NCI-H82 (cell line): Measurements from ENCODE around the gene PPP2R5C.

Experiments
- DNase-seq: peaks from one replicate; lab custom pipeline; 2025; lab: John Stamatoyannopoulos, UW

PPP2R5C gene

GRCh38 chr14:101917413-101918017, 156.0 kb downstream of the PPP2R5C start:
- peak; percentile 2 for DNase-seq

DNA sequence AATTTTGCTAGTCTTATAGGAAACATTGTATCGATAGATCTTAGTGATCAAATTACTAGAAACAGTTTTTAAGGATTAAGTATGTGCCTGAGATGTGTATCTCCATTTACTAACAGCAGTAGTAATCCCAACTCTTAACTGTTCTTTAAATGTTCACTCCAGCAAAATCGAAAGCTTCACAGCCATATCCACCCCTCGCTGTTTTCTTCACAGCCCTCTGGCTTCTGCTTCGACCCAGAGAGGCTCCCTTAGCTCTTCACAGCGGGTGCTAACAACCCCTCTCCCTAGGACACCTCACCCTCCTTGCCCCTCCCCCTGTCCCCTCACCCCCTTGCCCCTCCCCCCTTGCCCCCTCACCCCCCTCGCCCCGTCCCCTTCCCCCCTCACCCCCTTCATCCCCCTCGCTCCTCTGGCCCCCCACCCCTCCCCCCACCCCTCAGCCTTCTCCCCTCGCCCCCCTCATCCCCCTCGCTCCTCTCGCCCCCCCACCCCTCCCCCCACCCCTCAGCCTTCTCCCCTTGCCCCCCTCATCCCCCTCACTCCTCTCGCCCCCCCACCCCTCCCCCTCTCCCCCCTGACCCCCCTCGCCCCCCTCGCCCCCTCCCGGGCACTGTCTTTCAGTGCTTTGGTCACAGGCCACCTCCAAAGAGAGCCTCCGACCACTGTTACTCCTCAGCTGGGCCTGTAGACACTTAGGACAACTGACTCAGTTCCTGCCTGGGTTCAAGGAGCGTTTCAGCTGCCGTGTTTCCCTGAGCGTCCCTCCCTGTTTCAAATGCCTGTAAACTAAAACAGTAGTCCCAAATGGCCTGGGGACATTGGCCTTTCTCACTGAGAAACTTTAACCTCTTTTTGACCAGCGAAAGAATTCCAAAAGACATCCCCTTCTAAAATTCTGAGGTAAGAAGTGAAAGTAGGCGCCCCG, 156.8 kb downstream of the PPP2R5C start:
- DNase-seq, result no peak

GRCh38 chr14:101920271-101920670, 158.8 kb downstream of the PPP2R5C start:
- DNase-seq, result no peak

- no peak for DNase-seq
Measured at GRCh38 chr14:101922866-101923265, 161.4 kb downstream of the PPP2R5C start.

- no peak for DNase-seq
Measured at GRCh38 chr14:101925152-101925551, 163.6 kb downstream of the PPP2R5C start.

GRCh38 chr14:101926085-101926484, 164.6 kb downstream of the PPP2R5C start:
- no peak for DNase-seq

DNA sequence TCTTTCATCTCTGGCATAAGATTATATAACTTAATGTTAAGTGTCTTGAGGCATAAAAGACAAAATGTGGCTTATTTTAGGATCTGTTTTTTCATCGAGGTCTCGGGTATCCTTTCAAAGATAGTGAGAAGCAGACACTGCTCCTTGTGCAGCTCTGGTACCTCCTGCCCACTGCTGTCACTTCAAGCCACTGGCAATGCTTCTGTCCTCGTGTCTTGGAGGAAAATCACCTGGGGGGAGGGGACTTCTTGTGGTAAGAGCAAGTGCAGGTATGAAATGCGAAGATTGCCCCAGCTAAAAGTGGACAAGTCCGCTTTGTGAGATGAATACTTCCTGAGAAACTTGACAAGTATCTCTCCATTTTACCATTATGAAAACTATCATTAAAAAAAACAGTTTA, 165.1 kb downstream of the PPP2R5C start:
- peak; percentile 8 for DNase-seq

- peak; percentile 43 for DNase-seq
Measured at GRCh38 chr14:101927859-101928258, 166.3 kb downstream of the PPP2R5C start.

DNA sequence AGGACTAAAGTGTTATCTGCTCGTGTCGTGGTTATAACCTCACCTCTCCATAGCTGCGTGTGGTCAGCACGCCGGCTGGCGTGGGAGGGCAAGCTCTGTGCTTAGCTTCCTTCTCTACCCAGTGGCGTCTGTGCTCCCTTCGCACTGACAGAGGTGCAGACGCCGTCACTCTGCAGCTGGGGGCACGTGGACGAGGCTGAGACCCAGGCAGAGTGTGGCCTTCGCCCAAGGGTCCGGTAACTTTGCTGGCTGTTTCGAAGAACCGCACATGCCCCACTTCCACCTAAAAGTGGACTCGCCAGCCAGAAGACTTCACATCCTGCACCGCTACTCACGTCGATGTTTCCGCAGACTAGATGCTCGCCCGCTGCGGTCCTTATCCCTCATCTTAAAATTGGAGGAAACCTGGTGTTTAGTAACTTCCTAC, 166.9 kb downstream of the PPP2R5C start:
- no peak for DNase-seq

GRCh38 chr14:101929096-101929495, 167.6 kb downstream of the PPP2R5C start:
- no peak for DNase-seq

DNA sequence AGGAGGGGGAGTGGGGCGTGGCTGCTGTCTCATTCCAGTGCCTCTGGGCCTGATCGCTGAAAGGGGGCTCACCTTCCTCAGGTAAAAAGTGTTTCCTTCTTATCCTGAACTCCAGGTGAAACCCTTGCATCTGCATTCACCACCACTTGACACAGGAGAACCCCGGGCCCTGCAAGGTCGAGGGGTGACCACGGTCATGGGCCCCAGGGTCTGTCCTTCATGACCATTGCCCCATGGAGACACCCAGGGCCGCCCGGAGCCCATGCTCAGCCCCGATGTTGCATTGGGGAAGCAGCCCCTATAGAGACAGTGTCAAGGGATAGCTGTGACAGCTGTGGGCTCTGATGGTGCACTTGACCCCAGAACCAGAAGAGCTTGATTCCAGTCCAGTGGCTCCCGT, 168.4 kb downstream of the PPP2R5C start:
- DNase-seq, result no peak

GRCh38 chr14:101932673-101933072, 171.2 kb downstream of the PPP2R5C start:
- DNase-seq, result no peak

- DNase-seq, result no peak
Measured at GRCh38 chr14:101933209-101933608, 171.7 kb downstream of the PPP2R5C start.

DNA sequence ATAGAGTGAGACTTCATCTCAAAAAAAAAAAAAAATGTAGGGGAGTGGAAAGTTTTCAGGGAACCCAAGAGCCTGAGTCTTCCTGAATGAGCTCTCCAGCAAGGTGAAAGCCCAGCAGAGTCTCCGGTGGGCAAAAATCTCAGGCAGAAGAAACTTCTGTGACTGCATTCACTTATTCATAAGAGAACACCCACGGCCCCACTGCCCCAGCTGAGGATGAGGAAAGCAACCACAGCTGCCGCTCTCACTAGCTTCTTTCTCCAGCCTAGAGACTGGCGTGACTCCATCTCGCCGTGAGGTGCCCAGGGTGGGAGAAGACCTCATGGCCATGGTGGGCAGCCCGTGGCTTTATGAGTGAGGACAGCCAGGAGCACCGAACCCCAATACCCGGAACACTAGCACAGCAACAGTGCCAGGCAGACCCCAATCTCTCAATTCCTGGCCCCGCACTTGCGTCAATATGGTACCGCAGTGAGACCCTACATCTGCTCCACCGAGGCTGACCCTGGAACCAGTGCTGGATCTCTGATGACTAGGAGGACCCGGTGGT, 173.2 kb downstream of the PPP2R5C start:
- no peak for DNase-seq

- DNase-seq, result no peak
Measured at GRCh38 chr14:101937926-101938767, 176.6 kb downstream of the PPP2R5C start.

DNA sequence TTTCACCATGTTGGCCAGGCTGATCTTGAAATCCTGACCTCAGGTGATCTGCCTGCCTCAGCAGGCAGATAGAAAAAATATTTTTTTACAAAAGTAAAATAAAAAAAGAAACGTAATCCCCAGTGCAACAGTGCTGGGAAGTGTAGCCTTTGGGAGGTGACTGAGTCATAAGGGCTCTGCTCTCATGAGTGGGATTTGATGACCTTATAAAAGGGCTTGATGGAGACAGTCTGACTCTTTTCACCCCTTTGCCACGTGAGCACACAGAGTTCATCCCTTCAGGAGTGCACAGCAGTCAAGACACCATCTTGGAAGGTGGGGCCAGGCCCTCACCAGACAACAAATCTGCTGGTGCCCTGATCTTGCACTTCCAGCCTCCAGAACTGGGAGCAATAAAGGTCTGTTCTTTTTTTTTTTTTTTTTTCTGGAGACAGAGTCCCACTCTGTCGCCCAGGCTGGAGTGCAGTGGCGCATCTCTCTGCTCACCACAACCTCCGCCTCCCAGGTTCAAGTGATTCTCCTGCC, 178.2 kb downstream of the PPP2R5C start:
- DNase-seq, result no peak

DNA sequence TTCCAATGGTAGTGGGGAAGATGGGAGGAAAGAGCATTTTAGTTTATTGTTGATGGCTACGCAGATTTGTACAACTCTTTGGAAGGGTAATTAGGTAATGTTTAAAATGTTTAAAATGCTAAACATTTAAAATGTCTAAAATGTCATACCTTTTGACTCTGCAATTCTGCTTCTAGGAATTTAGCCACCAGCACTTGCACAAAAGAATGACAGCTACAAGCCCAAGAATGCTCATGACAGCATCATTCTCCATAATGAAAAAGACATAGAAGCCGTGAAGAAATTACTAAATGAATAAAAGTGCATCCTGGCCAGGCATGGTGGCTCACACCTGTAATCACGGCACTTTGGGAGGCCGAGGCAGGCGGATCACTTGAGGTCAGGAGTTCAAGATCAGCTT, 182.9 kb downstream of the PPP2R5C start:
- no peak for DNase-seq

- no peak for DNase-seq
Measured at GRCh38 chr14:101945171-101945570, 183.7 kb downstream of the PPP2R5C start.

DNA sequence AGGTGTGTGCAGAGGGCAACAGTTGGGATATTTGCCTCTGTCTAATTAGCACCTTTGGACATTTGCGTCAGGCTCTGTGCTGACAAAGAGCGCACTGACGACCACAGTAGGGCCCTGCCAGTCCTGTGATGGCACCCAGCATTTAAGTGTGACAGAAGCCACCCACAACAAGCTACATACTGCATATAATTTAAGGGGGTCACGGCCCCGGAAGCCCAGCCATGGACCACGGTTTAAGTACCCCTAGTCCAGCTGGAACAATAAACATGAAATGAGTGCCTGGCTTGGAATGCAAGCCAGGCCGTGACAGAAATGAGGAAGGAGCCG, 186.0 kb downstream of the PPP2R5C start:
- DNase-seq, result peak; percentile 54

- DNase-seq, result peak; percentile 99
Measured at GRCh38 chr14:101947904-101948665, 186.6 kb downstream of the PPP2R5C start.

DNA sequence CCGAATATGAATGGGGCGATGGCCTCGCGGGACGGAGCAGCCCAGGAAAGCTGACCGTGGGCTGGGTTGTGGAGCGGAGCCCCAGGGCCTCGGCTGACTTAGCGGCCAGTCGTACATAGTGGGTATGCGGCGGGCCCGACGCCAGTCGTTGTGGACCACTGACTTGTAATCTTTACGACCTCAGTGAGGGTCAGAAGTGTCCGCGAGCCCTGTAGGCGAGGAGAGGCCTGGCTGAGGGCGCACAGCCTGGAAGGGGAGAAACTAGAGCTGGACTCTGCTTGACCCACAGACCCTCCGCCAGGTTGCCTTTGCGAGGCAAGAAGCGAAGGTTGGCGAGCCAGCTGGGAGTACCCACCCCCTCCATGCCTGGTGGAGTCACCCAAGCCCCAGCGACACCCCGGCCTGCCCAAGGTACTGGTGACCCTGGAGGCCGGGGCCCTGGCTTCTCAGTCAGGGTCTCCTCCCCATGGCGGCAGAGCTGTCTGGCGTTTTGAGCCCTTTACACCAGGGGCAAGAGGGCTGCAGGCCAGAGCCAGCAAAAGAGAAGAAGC, 187.2 kb downstream of the PPP2R5C start:
- no peak for DNase-seq
